NCI-H1048 (cell line): ENCODE measurements around the gene MRPL58.
A peak's percentile ranks its signal among the peaks of the same experiment; 100 is the strongest.
"Not testable (repeated sequence)": the region's sequence is repeated elsewhere in the genome, so short reads cannot be mapped to it uniquely, and the experiment has no call there.

Experiments
- DNase-seq: peaks from one replicate; lab custom pipeline; 2025; lab: John Stamatoyannopoulos, UW

Gene MRPL58

DNA sequence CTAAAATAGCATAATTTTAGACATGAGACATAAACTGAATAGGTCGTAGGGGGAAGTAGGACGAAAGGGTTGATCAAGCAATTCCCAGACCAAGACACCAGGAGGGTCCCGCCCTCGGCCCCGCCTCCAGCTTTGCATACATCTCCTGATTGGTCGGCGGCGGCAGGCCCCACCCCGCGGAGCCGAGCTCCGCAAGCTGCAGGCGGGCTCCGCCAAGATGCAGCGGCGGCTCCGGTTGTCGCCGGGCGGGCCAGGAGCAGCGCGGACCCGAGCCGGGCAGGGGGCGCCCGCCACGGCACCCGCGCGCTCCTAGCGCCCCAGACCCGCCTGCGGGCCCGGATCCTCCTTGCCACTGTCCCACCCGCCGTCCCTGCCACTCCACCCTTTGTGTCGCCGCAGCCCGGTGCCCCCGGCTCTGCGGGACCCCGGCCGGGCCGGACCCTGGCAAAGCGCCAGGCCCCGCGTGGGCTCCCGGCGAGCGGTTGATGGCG is 25.0 kb upstream of the MRPL58 start, which contains the start of gene CDR2L:
Gene CDR2L, plus strand, starts transcription at position 215 of the 491 bp plus-strand sequence. CDS start 412 bp downstream, outside the sequence.
- DNase-seq = peak; percentile 75

DNA sequence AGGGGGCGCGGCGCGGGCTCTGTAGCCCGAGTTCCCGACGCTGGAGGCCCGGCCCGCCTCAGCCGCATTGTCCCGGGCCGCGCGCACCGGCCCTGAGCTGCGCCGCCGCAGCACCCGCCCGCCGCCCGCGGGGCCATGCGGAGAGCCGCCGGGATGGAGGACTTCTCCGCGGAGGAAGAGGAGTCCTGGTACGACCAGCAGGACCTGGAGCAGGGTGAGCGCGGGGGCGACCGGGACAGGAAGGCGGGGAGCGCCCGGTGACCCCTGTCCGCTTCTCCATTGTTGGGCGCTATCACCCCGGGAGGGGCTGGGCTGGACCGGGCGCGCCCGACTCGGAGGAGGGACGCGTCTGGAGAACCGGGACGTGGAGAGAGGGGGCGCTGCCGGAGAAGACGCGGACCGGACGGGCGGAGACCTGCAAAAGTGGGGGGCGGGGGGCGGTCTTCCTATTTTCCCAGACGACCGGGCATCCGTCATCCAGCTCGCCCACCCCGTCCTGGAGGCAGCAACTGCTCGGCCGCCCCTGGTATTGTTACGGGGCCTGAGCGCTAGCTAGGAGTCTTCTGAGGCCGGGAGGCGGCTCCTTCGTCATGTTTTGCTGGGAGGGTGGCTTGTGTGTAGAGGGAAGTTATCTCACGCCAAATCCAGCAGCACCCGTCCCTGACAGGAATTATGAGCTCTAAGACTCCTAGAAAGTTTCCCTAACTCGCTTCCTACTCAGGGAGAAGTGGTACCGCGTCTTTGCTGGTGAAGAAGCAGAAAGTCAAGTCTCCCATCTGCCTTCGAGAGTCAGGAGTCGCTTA is 24.4 kb upstream of the MRPL58 start:
- no peak for DNase-seq

- DNase-seq = no peak
These were observed 21.8 kb upstream of the MRPL58 start for GRCh38 chr17:74990581-74991105.

DNA sequence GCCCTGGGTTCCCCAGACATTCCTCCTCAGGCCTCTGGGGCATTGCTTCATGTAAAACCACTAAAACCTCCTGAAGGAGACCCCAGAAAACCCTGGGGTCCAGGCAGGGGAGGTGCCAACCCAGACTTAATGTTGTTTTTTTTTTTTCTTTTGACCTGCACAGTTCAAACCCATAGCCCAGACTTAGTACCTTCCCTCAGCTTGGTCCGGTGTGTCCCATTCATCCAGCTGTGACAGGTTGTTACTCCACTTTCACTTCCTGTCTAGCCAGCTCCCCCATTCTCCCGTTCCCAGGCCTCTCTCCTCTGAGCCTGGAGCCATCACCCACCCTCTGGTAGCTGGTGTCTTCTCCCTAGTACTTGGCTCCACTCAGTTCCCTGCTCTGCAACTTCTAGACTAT is 20.2 kb upstream of the MRPL58 start:
- no peak for DNase-seq

- DNase-seq = no peak
These were observed 18.0 kb upstream of the MRPL58 start for GRCh38 chr17:74994440-74994839.

DNA sequence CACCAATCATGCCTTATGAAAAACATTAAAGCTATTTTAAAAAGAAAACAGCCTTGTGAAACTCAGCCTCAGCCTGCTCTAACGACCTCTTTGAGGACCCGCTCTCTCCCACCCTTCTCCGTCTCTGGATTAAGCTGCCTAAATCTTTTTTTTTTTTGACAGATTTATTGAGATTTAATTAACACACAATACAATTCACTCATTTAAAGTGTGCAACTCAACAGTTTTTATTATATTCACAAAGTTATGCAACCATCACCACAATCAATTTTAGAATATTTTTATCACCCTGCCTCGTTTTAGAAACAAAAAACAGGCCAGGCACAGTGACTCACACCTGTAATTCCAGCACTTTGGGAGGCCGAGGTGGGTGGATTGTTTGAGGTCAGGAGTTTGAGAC is 16.6 kb upstream of the MRPL58 start:
- no peak for DNase-seq

DNA sequence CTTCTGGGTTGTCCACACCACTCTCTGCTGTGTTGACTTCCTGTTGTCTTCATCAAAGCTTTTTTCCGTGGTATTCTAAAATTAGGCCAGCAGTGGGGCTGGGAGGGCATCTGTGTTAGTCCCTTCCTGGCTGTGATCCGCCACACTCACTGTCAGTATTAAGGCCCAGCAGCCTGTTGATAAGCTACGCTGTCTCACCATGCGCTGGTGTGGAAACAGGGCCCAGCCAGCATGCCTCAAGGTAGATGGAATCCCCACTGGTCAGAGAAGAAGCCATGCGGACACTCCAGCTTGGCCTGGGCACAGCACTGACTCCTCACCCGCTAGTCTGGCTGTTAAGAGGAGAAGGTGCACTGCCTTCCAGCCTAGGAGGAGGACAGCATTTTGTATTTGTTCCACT is 13.7 kb upstream of the MRPL58 start:
- no peak for DNase-seq

DNA sequence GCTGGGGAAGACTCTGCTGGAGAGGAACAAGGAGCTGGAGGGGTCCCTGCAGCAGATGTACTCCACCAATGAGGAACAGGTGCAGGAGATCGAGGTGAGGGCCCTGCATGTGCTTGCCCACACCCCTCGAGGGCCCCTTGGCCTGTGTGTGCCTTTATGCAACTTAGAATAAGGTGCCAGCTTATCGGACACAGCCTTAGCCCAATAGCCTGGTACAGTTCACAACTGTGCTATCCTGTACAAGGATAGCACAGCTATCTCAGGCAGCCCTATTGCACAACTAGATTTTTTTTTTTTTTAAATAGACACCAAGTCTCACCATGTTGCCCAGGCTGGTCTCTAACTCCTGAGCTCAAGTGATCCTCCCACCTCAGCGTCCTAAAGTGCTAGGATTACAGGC is 12.9 kb upstream of the MRPL58 start:
- no peak for DNase-seq

DNA sequence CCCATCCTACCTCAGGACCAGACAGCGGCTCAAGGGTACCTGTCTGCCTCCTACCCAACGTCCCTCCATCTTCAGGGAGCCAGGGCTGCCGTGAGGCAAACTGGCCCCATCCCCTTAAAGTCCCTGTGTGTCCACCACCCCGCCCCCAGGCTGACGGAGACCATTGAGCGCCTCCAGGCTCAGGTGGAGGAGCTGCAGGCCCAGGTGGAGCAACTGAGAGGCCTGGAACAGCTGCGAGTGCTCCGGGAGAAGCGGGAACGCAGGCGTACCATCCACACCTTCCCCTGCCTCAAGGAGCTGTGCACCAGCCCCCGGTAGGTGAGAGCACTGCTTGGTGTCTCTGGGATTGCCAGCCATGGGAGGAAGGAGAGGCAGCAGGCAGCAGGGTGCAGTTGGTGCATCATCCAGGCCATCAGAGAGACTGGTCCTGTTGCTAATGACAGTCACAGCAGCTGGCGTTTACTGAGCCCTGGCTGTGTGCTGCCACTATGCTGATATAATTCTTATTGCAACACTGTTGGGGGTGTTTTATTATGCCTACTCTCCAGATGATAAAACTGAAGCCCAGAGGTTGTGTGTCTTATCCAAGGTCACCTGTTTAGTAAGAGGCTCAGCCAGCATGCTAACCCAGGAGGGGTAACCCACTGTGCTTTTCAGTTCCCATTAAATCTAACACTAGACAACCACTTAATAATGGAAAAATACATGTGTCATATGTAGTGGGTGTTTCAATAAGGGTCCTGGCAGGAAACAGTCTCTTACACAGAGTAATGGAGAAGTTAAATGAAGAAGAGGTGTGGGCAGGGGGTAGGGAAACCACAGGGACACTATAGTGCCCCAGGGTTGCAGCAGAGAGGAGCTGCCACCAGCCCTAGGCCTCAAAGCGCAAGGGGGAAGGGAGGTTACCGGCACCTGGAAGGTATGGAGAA is 10.3 kb upstream of the MRPL58 start:
- DNase-seq = no peak

- DNase-seq = no peak
These were observed 9.2 kb upstream of the MRPL58 start for GRCh38 chr17:75003070-75003956.

DNA sequence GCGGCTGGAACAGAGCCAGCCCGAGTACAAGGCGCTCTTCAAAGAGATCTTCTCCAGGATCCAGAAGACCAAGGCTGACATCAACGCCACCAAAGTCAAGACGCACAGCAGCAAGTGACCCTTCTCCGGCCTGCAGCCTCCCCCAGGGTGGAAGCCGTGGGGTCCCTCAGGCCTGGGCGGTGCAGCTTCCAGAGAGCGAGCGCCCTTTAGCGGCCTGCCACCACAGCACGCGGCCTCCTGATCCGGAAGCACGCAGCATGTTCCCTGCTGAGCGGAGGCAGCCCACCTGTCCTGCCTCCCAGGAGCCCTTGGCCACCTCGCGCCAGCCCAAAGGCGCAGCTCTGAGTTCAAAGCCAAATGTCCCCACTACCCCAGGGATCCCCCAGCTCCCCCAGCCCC is 8.5 kb upstream of the MRPL58 start:
- DNase-seq = no peak

DNA sequence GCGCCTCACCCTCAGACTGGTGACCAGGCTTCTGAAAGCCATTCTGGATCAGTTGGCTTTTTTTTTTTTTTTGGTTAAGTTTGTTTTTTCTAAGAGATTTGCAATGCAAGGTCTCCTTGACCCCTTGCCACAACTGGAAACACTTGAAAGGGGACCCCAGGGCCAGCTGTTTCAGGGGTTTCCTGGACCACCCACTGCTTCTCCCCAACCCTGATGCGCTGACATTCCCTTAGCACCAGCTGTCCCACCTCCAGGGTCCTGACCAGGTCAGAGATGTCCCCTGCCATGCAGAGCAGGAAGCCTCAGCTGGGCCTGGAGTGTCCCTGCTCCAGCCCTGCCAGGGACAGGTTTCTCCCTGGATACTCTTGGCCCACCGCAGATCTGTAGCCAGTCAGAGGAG is 8.1 kb upstream of the MRPL58 start:
- no peak for DNase-seq

- DNase-seq = no peak
These were observed 7.2 kb upstream of the MRPL58 start for GRCh38 chr17:75005291-75005690.

- DNase-seq = not testable (repeated sequence)
These were observed 6.4 kb upstream of the MRPL58 start for GRCh38 chr17:75006084-75006483.

DNA sequence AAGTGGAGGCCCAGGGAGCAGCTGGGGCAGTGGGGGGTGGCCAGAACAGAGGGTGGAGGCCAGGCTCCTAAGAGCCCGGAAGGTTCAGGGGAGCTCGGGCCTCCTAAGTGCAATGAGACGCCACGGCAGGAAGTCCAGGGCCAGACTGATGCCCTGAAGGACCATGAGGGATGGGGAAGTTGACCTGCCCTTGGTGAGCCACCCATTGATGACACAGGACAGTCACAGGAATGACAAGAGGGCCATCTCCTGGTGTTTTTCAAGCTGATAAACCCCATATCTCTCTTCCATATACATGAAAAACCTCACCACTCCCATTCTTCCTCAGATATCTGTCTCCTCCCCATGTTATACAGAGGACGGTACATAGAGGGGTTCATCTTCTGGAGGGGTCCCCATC is 5.8 kb upstream of the MRPL58 start:
- DNase-seq = no peak

- DNase-seq = no peak
These were observed 4.1 kb upstream of the MRPL58 start for GRCh38 chr17:75008373-75008772.

DNA sequence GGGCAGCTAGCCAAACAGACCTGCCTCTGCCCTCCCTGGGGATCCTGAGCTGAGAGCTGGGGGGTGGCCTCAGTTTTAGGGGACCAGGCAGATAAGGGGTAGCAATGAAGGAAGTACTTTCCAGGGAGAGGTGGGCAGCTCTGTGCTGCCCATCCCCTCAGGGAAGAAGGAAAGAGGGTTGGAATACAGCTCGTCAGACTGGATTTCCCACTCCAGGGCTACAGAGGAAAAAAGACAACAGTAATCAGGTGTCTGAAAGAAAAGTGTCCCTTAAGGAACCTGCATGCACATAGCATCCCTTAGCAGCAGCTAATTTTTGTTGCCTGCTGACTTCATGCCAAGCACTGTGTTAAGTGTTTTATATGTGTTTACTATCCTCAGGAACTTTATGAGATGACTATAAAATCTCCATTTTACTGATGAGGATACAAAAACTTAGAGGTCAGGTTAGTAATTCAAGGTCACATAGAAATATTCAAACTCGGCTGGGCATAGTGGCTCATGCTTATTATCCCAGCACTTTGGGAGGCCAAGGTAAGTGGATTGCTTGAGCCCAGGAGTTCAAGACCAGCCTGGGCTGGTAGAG is 3.2 kb upstream of the MRPL58 start:
- DNase-seq = no peak

DNA sequence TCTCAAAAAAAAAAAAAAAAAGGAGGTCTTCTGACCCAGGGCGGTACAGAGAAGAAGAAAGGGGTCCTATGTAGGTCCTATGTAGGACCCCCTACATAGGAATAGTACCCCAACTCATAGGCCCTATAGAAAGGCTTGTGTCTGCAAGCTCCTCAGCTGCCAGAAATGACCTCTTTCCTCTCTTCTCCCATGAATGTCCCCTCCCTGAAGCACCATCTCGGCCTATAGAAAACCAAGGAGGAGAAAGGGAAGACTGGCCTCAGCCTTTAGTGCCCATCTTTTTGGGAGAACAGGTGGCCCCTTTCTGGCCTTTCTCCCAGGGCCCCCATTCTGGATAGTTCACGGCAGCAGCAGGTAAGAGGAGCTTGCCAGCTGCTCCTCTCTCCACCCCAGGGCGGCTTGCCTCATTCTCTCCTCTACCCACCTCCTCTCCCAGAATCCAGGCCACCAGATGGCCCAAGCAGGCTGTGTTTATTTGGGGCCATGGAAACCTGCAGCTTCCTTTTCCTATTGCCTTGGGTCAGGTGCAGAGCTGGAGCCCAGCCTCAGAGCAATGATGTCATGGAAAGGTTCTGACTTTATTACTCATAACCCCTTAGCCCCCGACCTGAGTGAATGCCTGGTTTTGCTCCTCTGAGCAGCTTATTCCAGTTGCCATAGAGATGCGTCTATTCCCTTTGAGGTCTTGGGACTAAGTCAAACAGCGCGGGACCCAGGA is 1.6 kb upstream of the MRPL58 start:
- DNase-seq = no peak

GRCh38 chr17:75011401-75012095 is 922 bp upstream of the MRPL58 start:
- DNase-seq = no peak

GRCh38 chr17:75012096-75012345 is 449 bp upstream of the MRPL58 start:
- no peak for DNase-seq
